Measurements from ENCODE around the gene SRR.

GRCh38 chr17:2357931-2358434 lies 54.2 kb downstream of the SRR start:
- no peak for TF ChIP-seq POLR2AphosphoS5 (IDR thresholded peaks at IDR 0.05; ENCODE audit: low read depth, low read length)
- no peak for TF ChIP-seq REST (IDR thresholded peaks at IDR 0.05; ENCODE audit: insufficient read depth in 1 of 2, low read depth in 2 of 2, low read length in 2 of 2)
- no peak for TF ChIP-seq TAF1 (IDR thresholded peaks at IDR 0.05; ENCODE audit: borderline replicate concordance, insufficient read depth, low read length)
- no peak for TF ChIP-seq SIN3A (IDR thresholded peaks at IDR 0.05; ENCODE audit: borderline replicate concordance, insufficient read depth, low read length)
- TF ChIP-seq FOXP2 (optimal IDR thresholded peaks at IDR 0.05; ENCODE audit: borderline replicate concordance, extremely low read depth, extremely low read length, insufficient read depth): no peak

All from PFSK-1 (cell line).